Chondrocyte (in vitro differentiated cells): ENCODE results near the gene NOXRED1. TPM values are rescaled to one million over a fixed set of nuclear protein-coding genes. Genes with fewer than 3 reads are reported as not detected.
A peak's percentile ranks its signal among the peaks of the same experiment; 100 is the strongest.

ENCODE experiments used
- DNase-seq: peaks from one replicate; pipeline ENCODE4 v3.0.0; 2021; ENCODE audit warnings: mixed read lengths, low spot score
- H3K27ac Mint-ChIP-seq: one replicate; pipeline ENCODE4 v1.8.0; 2021; ENCODE audit warnings: mild to moderate bottlenecking, moderate library complexity, mixed read lengths; ENCODE audit not compliant: unreplicated experiment
- H3K27me3 Mint-ChIP-seq: 2 replicates; pipeline ENCODE4 v1.8.0; 2021; ENCODE audit warnings: low read depth, mixed read lengths
- H3K36me3 Mint-ChIP-seq: 2 replicates; pipeline ENCODE4 v1.8.0; 2021; ENCODE audit warnings: low read depth, mixed read lengths
- H3K4me1 Mint-ChIP-seq: 2 replicates; pipeline ENCODE4 v1.8.0; 2021; ENCODE audit warnings: low read depth, mild to moderate bottlenecking, mixed read lengths
- H3K4me3 Mint-ChIP-seq: one replicate; pipeline ENCODE4 v1.8.0; 2021; ENCODE audit warnings: mild to moderate bottlenecking, moderate library complexity, mixed read lengths; ENCODE audit not compliant: unreplicated experiment
- H3K9me3 Mint-ChIP-seq: 2 replicates; pipeline ENCODE4 v1.8.0; 2021; ENCODE audit warnings: low read depth, mixed read lengths
- CTCF ChIP-seq: fragments of 200-600 bp; sonication (generic); IDR thresholded peaks from 2 replicates; pipeline ENCODE4 v1.5.0; 2021; ENCODE audit warnings: antibody characterized with exemption, mild to moderate bottlenecking, moderate library complexity
- total RNA-seq: library from RNA; stranded (reverse); gene quantifications from 3 replicates; pipeline ENCODE4 v1.2.1, GENCODE V29; 2021

Gene NOXRED1
- total RNA-seq, 1 donor from 2014 or later, result 0.37 TPM

DNA sequence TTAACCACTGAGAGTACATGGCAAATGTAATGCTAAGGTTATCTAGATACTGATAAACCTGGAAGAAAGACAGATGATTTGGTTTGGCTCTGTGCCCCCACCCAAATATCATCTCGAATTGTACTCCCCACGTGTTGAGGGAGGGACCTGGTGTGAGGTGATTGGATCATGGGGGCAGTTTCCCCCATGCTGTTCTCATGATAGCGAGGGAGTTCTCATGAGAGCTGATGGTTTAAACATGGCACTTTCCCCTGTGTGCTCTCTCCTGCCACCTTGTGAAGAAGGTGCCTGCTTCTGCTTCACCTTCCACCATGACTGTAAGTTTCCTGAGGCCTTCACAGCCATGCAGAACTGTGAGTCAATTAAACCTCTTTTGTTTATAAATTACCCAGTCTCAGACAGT, 14.2 kb downstream of the NOXRED1 start:
- Mint-ChIP-seq H3K9me3 (no peaks in the 10 kb centered on the region), H3K27me3 (no peaks in the 10 kb centered on the region), H3K27ac (no peak overlapping the region), H3K4me1 (no peaks in the 10 kb centered on the region), H3K36me3 (no peaks in the 10 kb centered on the region), H3K4me3 (no peak overlapping the region)
- TF ChIP-seq CTCF, result peak; percentile 51
- DNase-seq, result no peak

GRCh38 chr14:77407158-77407557, 16.2 kb downstream of the NOXRED1 start:
- TF ChIP-seq CTCF, result no peak
- DNase-seq, result no peak
- Mint-ChIP-seq H3K36me3 (no peaks in the 10 kb centered on the region), H3K9me3 (no peaks in the 10 kb centered on the region), H3K27ac (no peak overlapping the region), H3K27me3 (no peaks in the 10 kb centered on the region), H3K4me3 (no peak overlapping the region), H3K4me1 (no peaks in the 10 kb centered on the region)

DNA sequence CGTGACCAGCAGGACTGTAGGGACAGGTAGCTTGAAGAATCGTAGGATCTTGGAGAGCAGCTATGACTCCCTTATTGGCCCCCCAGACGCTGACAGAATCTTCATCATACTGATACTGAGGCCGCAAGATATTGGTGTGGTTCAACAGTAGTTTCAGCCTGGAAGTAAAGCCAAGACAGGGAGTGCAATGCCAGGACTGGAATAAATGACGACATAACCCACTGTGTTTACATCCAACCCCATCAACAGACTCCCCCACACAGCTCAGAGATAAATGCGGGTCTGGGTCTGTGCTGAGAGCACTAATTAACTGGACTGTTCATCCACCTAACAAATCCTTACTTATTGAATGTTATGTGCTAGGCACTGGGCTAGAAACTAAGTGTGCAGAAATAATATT, 16.6 kb downstream of the NOXRED1 start:
- no peak overlapping the region for H3K4me3 Mint-ChIP-seq
- TF ChIP-seq CTCF, result no peak
- H3K27me3 Mint-ChIP-seq, result no peaks in the 10 kb centered on the region
- no peaks in the 10 kb centered on the region for H3K9me3 Mint-ChIP-seq
- no peak for DNase-seq
- H3K27ac Mint-ChIP-seq, result no peak overlapping the region
- H3K4me1 Mint-ChIP-seq, result no peaks in the 10 kb centered on the region
- H3K36me3 Mint-ChIP-seq, result no peaks in the 10 kb centered on the region

DNA sequence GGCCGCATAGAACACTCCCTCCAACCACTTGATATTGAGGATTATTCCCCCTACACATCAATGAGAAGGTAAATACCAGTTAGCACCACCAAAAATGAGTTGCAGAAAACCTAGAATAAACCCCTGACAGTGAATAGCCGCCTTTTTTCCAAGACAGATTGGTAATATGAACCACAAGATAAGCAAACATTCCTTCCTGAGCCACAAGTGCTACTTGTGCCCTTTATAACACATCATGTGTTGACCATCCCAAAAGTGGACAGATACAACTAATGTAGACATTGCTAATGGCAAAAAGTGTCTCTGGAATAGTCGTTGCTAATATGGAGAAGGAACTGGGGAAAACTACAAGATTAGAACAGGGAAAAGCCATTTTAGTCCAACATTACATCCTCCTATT, 17.2 kb downstream of the NOXRED1 start:
- Mint-ChIP-seq H3K27me3 (no peaks in the 10 kb centered on the region), H3K27ac (no peak overlapping the region), H3K9me3 (no peaks in the 10 kb centered on the region), H3K36me3 (no peaks in the 10 kb centered on the region), H3K4me3 (no peak overlapping the region), H3K4me1 (no peaks in the 10 kb centered on the region)
- no peak for TF ChIP-seq CTCF
- DNase-seq, result no peak

- Mint-ChIP-seq H3K36me3 (peaks cover 2% of the 10 kb centered on the region), H3K4me1 (no peaks in the 10 kb centered on the region), H3K27me3 (no peaks in the 10 kb centered on the region), H3K9me3 (no peaks in the 10 kb centered on the region), H3K4me3 (no peak overlapping the region), H3K27ac (no peak overlapping the region)
- no peak for TF ChIP-seq CTCF
- no peak for DNase-seq
These were observed 19.6 kb downstream of the NOXRED1 start for GRCh38 chr14:77403768-77404167.
